Neural progenitor cell (in vitro differentiated cells): Measurements from ENCODE around the gene ATP13A3. TPM values are rescaled to one million over a fixed set of nuclear protein-coding genes. Genes with fewer than 3 reads are reported as not detected.

Experiments
- DNase-seq: peaks from one replicate; pipeline ENCODE4 v3.0.0-alpha.2; 2016; ENCODE audit warnings: low spot score
- H2AFZ ChIP-seq: fragments of 200-600 bp; sonication (generic); replicated peaks from 2 replicates; pipeline ENCODE4 v1.6.1; 2016; ENCODE audit warnings: antibody characterized with exemption
- H3F3A ChIP-seq: fragments of 200-600 bp; sonication (generic); 2 replicates; pipeline ENCODE4 v1.6.1; 2016; ENCODE audit warnings: antibody characterized with exemption, low read depth
- H3K27ac ChIP-seq: fragments of 200-600 bp; sonication (generic); 2 replicates; pipeline ENCODE4 v1.5.1; 2016; ENCODE audit warnings: mild to moderate bottlenecking
- H3K27me3 ChIP-seq: fragments of 200-600 bp; sonication (generic); 2 replicates; pipeline ENCODE4 v1.6.1; 2016; ENCODE audit warnings: mild to moderate bottlenecking, moderate library complexity
- H3K36me3 ChIP-seq: fragments of 200-600 bp; sonication (generic); 2 replicates; pipeline ENCODE4 v1.5.1; 2016
- H3K4me1 ChIP-seq: fragments of 200-600 bp; sonication (generic); 2 replicates; pipeline ENCODE4 v1.6.1; 2016; ENCODE audit warnings: mixed run types
- H3K4me2 ChIP-seq: fragments of 200-600 bp; sonication (generic); 2 replicates; pipeline ENCODE4 v1.6.1; 2016
- H3K4me3 ChIP-seq: fragments of 200-600 bp; sonication (generic); 2 replicates; pipeline ENCODE4 v1.5.1; 2016
- H3K79me2 ChIP-seq: fragments of 200-600 bp; sonication (generic); 2 replicates; pipeline ENCODE4 v1.6.1; 2016; ENCODE audit warnings: low read depth
- H3K9ac ChIP-seq: fragments of 200-600 bp; sonication (generic); 2 replicates; pipeline ENCODE4 v1.6.1; 2016
- H3K9me3 ChIP-seq: fragments of 200-600 bp; sonication (generic); 2 replicates; pipeline ENCODE4 v1.5.1; 2016; ENCODE audit warnings: low read depth
- H4K20me1 ChIP-seq: fragments of 200-600 bp; sonication (generic); 2 replicates; pipeline ENCODE4 v1.6.1; 2016; ENCODE audit warnings: low read depth
- H3K27ac Mint-ChIP-seq: 3 replicates; pipeline ENCODE4 v1.8.0; 2021; ENCODE audit warnings: mixed read lengths
- H3K27me3 Mint-ChIP-seq: 2 replicates; pipeline ENCODE4 v1.8.0; 2022; ENCODE audit warnings: low read depth, mild to moderate bottlenecking, inconsistent platforms, moderate library complexity, mixed read lengths; ENCODE audit not compliant: insufficient read depth
- H3K36me3 Mint-ChIP-seq: 3 replicates; pipeline ENCODE4 v1.8.0; 2021; ENCODE audit warnings: mixed read lengths
- H3K4me1 Mint-ChIP-seq: 3 replicates; pipeline ENCODE4 v1.8.0; 2021; ENCODE audit warnings: mixed read lengths
- H3K4me3 Mint-ChIP-seq: 3 replicates; pipeline ENCODE4 v1.8.0; 2021; ENCODE audit warnings: mild to moderate bottlenecking, moderate library complexity, mixed read lengths
- H3K9me3 Mint-ChIP-seq: 3 replicates; pipeline ENCODE4 v1.8.0; 2020; ENCODE audit warnings: mixed read lengths
- CTCF ChIP-seq: fragments of 200-600 bp; sonication (generic); IDR thresholded peaks from 2 replicates; pipeline ENCODE4 v1.5.1; 2017; ENCODE audit warnings: antibody characterized with exemption, mild to moderate bottlenecking
- EZH2 ChIP-seq: fragments of 200-600 bp; sonication (generic); IDR thresholded peaks from 2 replicates; pipeline ENCODE4 v1.6.1; 2017; ENCODE audit warnings: antibody characterized with exemption, mild to moderate bottlenecking, moderate library complexity
- EZH2phosphoT487 ChIP-seq: fragments of 200-600 bp; sonication (generic); IDR thresholded peaks from 2 replicates; pipeline ENCODE4 v1.6.1; 2017; ENCODE audit warnings: antibody characterized with exemption
- small RNA-seq: library from RNA; depleted of rRNA; stranded (forward); fragments of <200 nt; gene quantifications from one replicate; pipeline ENCODE3, GENCODE V24; 2015
- total RNA-seq: library from RNA; depleted of rRNA; stranded (reverse); fragments of >200 nt; gene quantifications from 2 replicates; pipeline ENCODE4 v1.2.3, GENCODE V29; 2015; ENCODE audit warnings: low replicate concordance

Gene ATP13A3
- total RNA-seq, 1 donor from 2014 or later: 105 TPM

GRCh38 chr3:194357681-194358080, 129.1 kb downstream of the ATP13A3 start:
- H4K20me1 ChIP-seq: no peaks in the 10 kb centered on the region
- H2AFZ ChIP-seq: no peak overlapping the region
- no peaks in the 10 kb centered on the region for H3K9me3 ChIP-seq
- Mint-ChIP-seq H3K36me3 (no peaks in the 10 kb centered on the region), H3K27me3 (peaks cover 7% of the 10 kb centered on the region), H3K4me1 (no peaks in the 10 kb centered on the region), H3K27ac (no peak overlapping the region), H3K9me3 (peaks cover 4% of the 10 kb centered on the region), H3K4me3 (no peak overlapping the region)
- DNase-seq: no peak
- H3K4me3 ChIP-seq: no peak overlapping the region
- H3K9ac ChIP-seq: no peak overlapping the region
- no peak overlapping the region for H3K27ac ChIP-seq
- H3K4me2 ChIP-seq: no peak overlapping the region
- peaks cover 8% of the 10 kb centered on the region for H3K4me1 ChIP-seq
- H3K27me3 ChIP-seq: no peaks in the 10 kb centered on the region
- TF ChIP-seq CTCF (no peak), EZH2phosphoT487 (no peak), EZH2 (no peak)
- H3F3A ChIP-seq: peaks cover 3% of the 10 kb centered on the region
- H3K79me2 ChIP-seq: no peaks in the 10 kb centered on the region
- H3K36me3 ChIP-seq: no peaks in the 10 kb centered on the region

DNA sequence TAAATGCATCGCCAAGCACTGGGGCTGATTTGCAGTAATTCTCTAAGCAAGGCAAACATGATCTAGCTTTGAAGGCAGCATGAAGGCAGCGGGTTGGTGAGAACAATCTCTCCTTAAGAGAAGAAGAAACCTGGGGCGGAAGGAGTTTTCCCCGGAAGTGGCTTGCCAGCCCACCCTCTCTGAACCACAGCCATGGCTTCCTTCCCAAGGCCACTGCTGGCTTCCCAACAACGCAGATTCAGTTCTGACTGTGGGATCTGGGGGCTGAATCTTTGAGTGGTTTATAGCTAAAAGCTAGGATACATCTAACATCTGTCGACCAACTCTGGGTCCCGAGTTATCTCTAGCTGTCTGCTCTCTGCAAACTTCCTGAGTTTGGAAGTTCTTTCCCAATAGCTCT, 131.4 kb downstream of the ATP13A3 start:
- no peak overlapping the region for H3K4me2 ChIP-seq
- Mint-ChIP-seq H3K36me3 (no peaks in the 10 kb centered on the region), H3K4me1 (peaks cover 2% of the 10 kb centered on the region), H3K27ac (no peak overlapping the region), H3K4me3 (no peak overlapping the region), H3K27me3 (peaks cover 9% of the 10 kb centered on the region), H3K9me3 (peaks cover 4% of the 10 kb centered on the region)
- no peak for DNase-seq
- H3K27me3 ChIP-seq: no peaks in the 10 kb centered on the region
- H4K20me1 ChIP-seq: no peaks in the 10 kb centered on the region
- peaks cover 10% of the 10 kb centered on the region for H3F3A ChIP-seq
- peaks cover 14% of the 10 kb centered on the region for H3K4me1 ChIP-seq
- no peaks in the 10 kb centered on the region for H3K36me3 ChIP-seq
- no peak overlapping the region for H3K9ac ChIP-seq
- no peak overlapping the region for H3K27ac ChIP-seq
- H3K9me3 ChIP-seq: no peaks in the 10 kb centered on the region
- no peak overlapping the region for H2AFZ ChIP-seq
- H3K79me2 ChIP-seq: no peaks in the 10 kb centered on the region
- TF ChIP-seq EZH2phosphoT487 (no peak), EZH2 (no peak), CTCF (no peak)
- no peak overlapping the region for H3K4me3 ChIP-seq

- H3K79me2 ChIP-seq: no peaks in the 10 kb centered on the region
- Mint-ChIP-seq H3K27ac (no peak overlapping the region), H3K4me1 (peaks cover 6% of the 10 kb centered on the region), H3K36me3 (no peaks in the 10 kb centered on the region), H3K4me3 (no peak overlapping the region), H3K9me3 (no peaks in the 10 kb centered on the region), H3K27me3 (peaks cover 13% of the 10 kb centered on the region)
- no peaks in the 10 kb centered on the region for H3K9me3 ChIP-seq
- H3F3A ChIP-seq: peaks cover 16% of the 10 kb centered on the region
- H3K4me3 ChIP-seq: no peak overlapping the region
- no peaks in the 10 kb centered on the region for H3K27me3 ChIP-seq
- no peak for TF ChIP-seq CTCF
- no peak for TF ChIP-seq EZH2
- no peak for TF ChIP-seq EZH2phosphoT487
- no peak overlapping the region for H3K9ac ChIP-seq
- peaks cover 14% of the 10 kb centered on the region for H3K4me1 ChIP-seq
- DNase-seq: no peak
- H3K4me2 ChIP-seq: no peak overlapping the region
- H4K20me1 ChIP-seq: no peaks in the 10 kb centered on the region
- no peak overlapping the region for H2AFZ ChIP-seq
- H3K27ac ChIP-seq: no peak overlapping the region
- H3K36me3 ChIP-seq: no peaks in the 10 kb centered on the region
These were observed 132.5 kb downstream of the ATP13A3 start for GRCh38 chr3:194354315-194354714.

Small RNA genes within 50 kb of the gene (small RNA-seq; reads per million reads assigned to genes)
- gene AC108676.2 (not detected), gene RNU6-1101P (not detected)

Other genes starting within 250 kb of the ATP13A3 start
- gene CPN2, start 135.7 kb downstream of the ATP13A3 start, total RNA-seq: not detected in 2 replicates
- gene LRRC15, start 117.3 kb downstream of the ATP13A3 start, total RNA-seq: not detected in 2 replicates
- gene GP5, start 87.7 kb downstream of the ATP13A3 start, total RNA-seq: 0.03 TPM in 1 of 2 replicates, not detected in the other
- gene TMEM44, start 146.4 kb upstream of the ATP13A3 start, total RNA-seq: 10.4 and 25.7 TPM in 2 replicates
- gene LSG1, start 185.2 kb upstream of the ATP13A3 start, total RNA-seq: 31.0 and 41.2 TPM in 2 replicates
- gene FAM43A, start 198.9 kb upstream of the ATP13A3 start, total RNA-seq: 0.80 and 2.6 TPM in 2 replicates